Measurements from ENCODE around the gene CACNA1C.

DNA sequence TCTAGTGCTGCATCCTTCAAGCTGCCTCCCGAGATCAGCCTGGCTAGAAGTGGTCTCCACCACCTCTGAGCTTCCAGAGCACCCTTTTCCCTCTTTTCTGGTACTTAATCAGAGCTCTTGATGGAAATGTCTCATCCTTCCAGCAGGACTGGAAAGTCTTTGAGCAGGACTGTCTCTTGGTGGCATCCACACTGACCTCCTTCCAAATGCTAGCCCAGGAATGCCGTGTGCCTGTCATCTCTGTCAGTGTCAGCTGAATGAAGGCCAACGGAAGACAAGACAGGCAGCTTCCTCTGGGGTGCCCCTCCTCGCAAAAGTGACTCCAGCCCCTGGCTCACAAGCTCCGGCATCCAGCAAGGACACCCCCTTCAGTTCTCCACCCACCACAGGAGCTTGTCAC is 570.7 kb downstream of the CACNA1C start:
- TF ChIP-seq CTCF (IDR thresholded peaks at IDR 0.05) = no peak
- no peak for TF ChIP-seq EZH2 (IDR thresholded peaks at IDR 0.05; ENCODE audit: borderline replicate concordance, insufficient read depth, low read depth, low read length, poor library complexity, severe bottlenecking)

Measured in B cell (primary cell).